ENCODE results near the gene ATF4.

ATF4 gene

GRCh38 chr22:39522567-39523300 lies 2.4 kb downstream of the ATF4 start:
- peaks cover 47% of the 10 kb centered on the region for H3K36me3 ChIP-seq (ENCODE audit: control insufficient read depth, insufficient read depth, low read length)
- H3K4me3 ChIP-seq (ENCODE audit: extremely low read depth, insufficient read depth, low read length, poor library complexity, severe bottlenecking) = peak overlapping the region; percentile 100
- peak overlapping the region; percentile 74 for H3K27ac ChIP-seq (ENCODE audit: low read depth, low read length, severe bottlenecking)
- WGBS, 2 experiments (ENCODE audit: insufficient coverage in 2 of 2) = 85 to 91% methylated on average over 8 of the region's 14 CpGs
- no peaks in the 10 kb centered on the region for H3K9me3 ChIP-seq (ENCODE audit: control insufficient read depth, low read length)
- peaks cover 14% of the 10 kb centered on the region for H3K4me1 ChIP-seq (ENCODE audit: control insufficient read depth, insufficient read depth, low read length, poor library complexity, severe bottlenecking)

- Histone ChIP-seq H3K27ac (ENCODE audit: low read depth, low read length, severe bottlenecking) (peak overlapping the region; percentile 45), H3K36me3 (ENCODE audit: control insufficient read depth, insufficient read depth, low read length) (peaks cover 51% of the 10 kb centered on the region), H3K9me3 (ENCODE audit: control insufficient read depth, low read length) (no peaks in the 10 kb centered on the region), H3K4me3 (ENCODE audit: extremely low read depth, insufficient read depth, low read length, poor library complexity, severe bottlenecking) (no peak overlapping the region), H3K4me1 (ENCODE audit: control insufficient read depth, insufficient read depth, low read length, poor library complexity, severe bottlenecking) (peaks cover 9% of the 10 kb centered on the region)
- 95 to 97% methylated on average over 10 to 11 of the region's 13 CpGs for WGBS, 2 experiments (ENCODE audit: insufficient coverage in 2 of 2)
Measured at GRCh38 chr22:39524089-39524752, 3.9 kb downstream of the ATF4 start.

GRCh38 chr22:39524753-39525657 lies 4.6 kb downstream of the ATF4 start:
- Histone ChIP-seq H3K36me3 (ENCODE audit: control insufficient read depth, insufficient read depth, low read length) (peaks cover 58% of the 10 kb centered on the region), H3K9me3 (ENCODE audit: control insufficient read depth, low read length) (no peaks in the 10 kb centered on the region), H3K27ac (ENCODE audit: low read depth, low read length, severe bottlenecking) (peak overlapping the region; percentile 45), H3K4me1 (ENCODE audit: control insufficient read depth, insufficient read depth, low read length, poor library complexity, severe bottlenecking) (peaks cover 9% of the 10 kb centered on the region), H3K4me3 (ENCODE audit: extremely low read depth, insufficient read depth, low read length, poor library complexity, severe bottlenecking) (no peak overlapping the region)
- WGBS, 2 experiments (ENCODE audit: insufficient coverage in 2 of 2) = 95 to 97% methylated on average over 8 to 9 of the region's 10 CpGs

- H3K9me3 ChIP-seq (ENCODE audit: control insufficient read depth, low read length) = no peaks in the 10 kb centered on the region
- peaks cover 10% of the 10 kb centered on the region for H3K4me1 ChIP-seq (ENCODE audit: control insufficient read depth, insufficient read depth, low read length, poor library complexity, severe bottlenecking)
- H3K27ac ChIP-seq (ENCODE audit: low read depth, low read length, severe bottlenecking) = no peak overlapping the region
- WGBS, 2 experiments (ENCODE audit: insufficient coverage in 2 of 2) = 89 to 100% methylated on average over 4 of the region's 4 CpGs
- H3K36me3 ChIP-seq (ENCODE audit: control insufficient read depth, insufficient read depth, low read length) = peaks cover 64% of the 10 kb centered on the region
- H3K4me3 ChIP-seq (ENCODE audit: extremely low read depth, insufficient read depth, low read length, poor library complexity, severe bottlenecking) = no peak overlapping the region
Measured at GRCh38 chr22:39525658-39525975, 5.3 kb downstream of the ATF4 start.

GRCh38 chr22:39526736-39527171 lies 6.4 kb downstream of the ATF4 start:
- Histone ChIP-seq H3K27ac (ENCODE audit: low read depth, low read length, severe bottlenecking) (peak overlapping the region; percentile 5), H3K36me3 (ENCODE audit: control insufficient read depth, insufficient read depth, low read length) (peaks cover 66% of the 10 kb centered on the region), H3K4me1 (ENCODE audit: control insufficient read depth, insufficient read depth, low read length, poor library complexity, severe bottlenecking) (peaks cover 21% of the 10 kb centered on the region), H3K4me3 (ENCODE audit: extremely low read depth, insufficient read depth, low read length, poor library complexity, severe bottlenecking) (no peak overlapping the region), H3K9me3 (ENCODE audit: control insufficient read depth, low read length) (no peaks in the 10 kb centered on the region)
- WGBS, 2 experiments (ENCODE audit: insufficient coverage in 2 of 2) = 86 to 90% methylated on average over 4 of the region's 4 CpGs

- Histone ChIP-seq H3K36me3 (ENCODE audit: control insufficient read depth, insufficient read depth, low read length) (peaks cover 58% of the 10 kb centered on the region), H3K4me3 (ENCODE audit: extremely low read depth, insufficient read depth, low read length, poor library complexity, severe bottlenecking) (no peak overlapping the region), H3K4me1 (ENCODE audit: control insufficient read depth, insufficient read depth, low read length, poor library complexity, severe bottlenecking) (peaks cover 22% of the 10 kb centered on the region), H3K27ac (ENCODE audit: low read depth, low read length, severe bottlenecking) (no peak overlapping the region), H3K9me3 (ENCODE audit: control insufficient read depth, low read length) (no peaks in the 10 kb centered on the region)
- WGBS, 2 experiments (ENCODE audit: insufficient coverage in 2 of 2) = 82 to 86% methylated on average over 6 of the region's 6 CpGs
Measured at GRCh38 chr22:39527481-39527961, 7.2 kb downstream of the ATF4 start.

GRCh38 chr22:39528080-39528661 lies 7.8 kb downstream of the ATF4 start:
- WGBS, 2 experiments (ENCODE audit: insufficient coverage in 2 of 2) = 81% methylated on average over 9 to 11 of the region's 12 CpGs
- H3K4me1 ChIP-seq (ENCODE audit: control insufficient read depth, insufficient read depth, low read length, poor library complexity, severe bottlenecking) = peaks cover 20% of the 10 kb centered on the region
- no peak overlapping the region for H3K27ac ChIP-seq (ENCODE audit: low read depth, low read length, severe bottlenecking)
- no peak overlapping the region for H3K4me3 ChIP-seq (ENCODE audit: extremely low read depth, insufficient read depth, low read length, poor library complexity, severe bottlenecking)
- H3K36me3 ChIP-seq (ENCODE audit: control insufficient read depth, insufficient read depth, low read length) = peaks cover 52% of the 10 kb centered on the region
- H3K9me3 ChIP-seq (ENCODE audit: control insufficient read depth, low read length) = no peaks in the 10 kb centered on the region

- peak overlapping the region; percentile 45 for H3K27ac ChIP-seq (ENCODE audit: low read depth, low read length, severe bottlenecking)
- H3K9me3 ChIP-seq (ENCODE audit: control insufficient read depth, low read length) = no peaks in the 10 kb centered on the region
- 29 to 48% methylated on average over 24 to 31 of the region's 32 CpGs for WGBS, 2 experiments (ENCODE audit: insufficient coverage in 2 of 2)
- H3K4me3 ChIP-seq (ENCODE audit: extremely low read depth, insufficient read depth, low read length, poor library complexity, severe bottlenecking) = no peak overlapping the region
- peaks cover 48% of the 10 kb centered on the region for H3K36me3 ChIP-seq (ENCODE audit: control insufficient read depth, insufficient read depth, low read length)
- peaks cover 20% of the 10 kb centered on the region for H3K4me1 ChIP-seq (ENCODE audit: control insufficient read depth, insufficient read depth, low read length, poor library complexity, severe bottlenecking)
Measured at GRCh38 chr22:39528681-39529486, 8.5 kb downstream of the ATF4 start.

GRCh38 chr22:39529487-39529851 lies 9.1 kb downstream of the ATF4 start:
- H3K27ac ChIP-seq (ENCODE audit: low read depth, low read length, severe bottlenecking) = peak overlapping the region; percentile 45

GRCh38 chr22:39530116-39530515 lies 9.8 kb downstream of the ATF4 start:
- Histone ChIP-seq H3K27ac (ENCODE audit: low read depth, low read length, severe bottlenecking) (no peak overlapping the region), H3K9me3 (ENCODE audit: control insufficient read depth, low read length) (no peaks in the 10 kb centered on the region), H3K36me3 (ENCODE audit: control insufficient read depth, insufficient read depth, low read length) (peaks cover 36% of the 10 kb centered on the region), H3K4me1 (ENCODE audit: control insufficient read depth, insufficient read depth, low read length, poor library complexity, severe bottlenecking) (peaks cover 16% of the 10 kb centered on the region), H3K4me3 (ENCODE audit: extremely low read depth, insufficient read depth, low read length, poor library complexity, severe bottlenecking) (no peak overlapping the region)
- WGBS, 2 experiments (ENCODE audit: insufficient coverage in 2 of 2) = 95 to 96% methylated on average over 6 of the region's 6 CpGs

More at GRCh38 chr22:39529487-39529851, 9.1 kb downstream of the ATF4 start:
- H3K4me1 ChIP-seq (ENCODE audit: control insufficient read depth, insufficient read depth, low read length, poor library complexity, severe bottlenecking) = peaks cover 15% of the 10 kb centered on the region
- H3K36me3 ChIP-seq (ENCODE audit: control insufficient read depth, insufficient read depth, low read length) = peaks cover 42% of the 10 kb centered on the region
- 74 to 76% methylated on average over 14 to 16 of the region's 17 CpGs for WGBS, 2 experiments (ENCODE audit: insufficient coverage in 2 of 2)
- no peaks in the 10 kb centered on the region for H3K9me3 ChIP-seq (ENCODE audit: control insufficient read depth, low read length)
- no peak overlapping the region for H3K4me3 ChIP-seq (ENCODE audit: extremely low read depth, insufficient read depth, low read length, poor library complexity, severe bottlenecking)

Data from mesodermal cell (in vitro differentiated cells).